ENCODE measurements around the gene ZNF184.

- TF ChIP-seq CTCF (conservative IDR thresholded peaks at IDR 0.05 in 1 of 2, IDR thresholded peaks at IDR 0.05 in 1 of 2; ENCODE audit: extremely low read depth in 1 of 2, insufficient read depth in 1 of 2, low read depth in 1 of 2, low read length in 2 of 2) = no peak
- no peak for TF ChIP-seq EZH2 (IDR thresholded peaks at IDR 0.05; ENCODE audit: borderline replicate concordance, low read length)
Observed at GRCh38 chr6:27441001-27441400, 31.9 kb downstream of the ZNF184 start.

Measured in mammary epithelial cell (primary cell).